Fibroblast of skin of abdomen (primary cell): ENCODE results near the gene ZNF343. TPM values are rescaled to one million over a fixed set of nuclear protein-coding genes. Genes with fewer than 3 reads are reported as not detected.
"Not testable (repeated sequence)": the region's sequence is repeated elsewhere in the genome, so short reads cannot be mapped to it uniquely, and the experiment has no call there.

ENCODE experiments used
- DNase-seq: peaks from one replicate; pipeline ENCODE4 v3.0.0-alpha.2; 2013
- polyA plus RNA-seq, 2 experiments: library from polyadenylated mRNA; unstranded; fragments of 120-200 nt; gene quantifications; one replicate each; pipeline ENCODE4 v1.2.1, GENCODE V29; 2013; ENCODE audit not compliant: insufficient read length in 2 of 2

Gene ZNF343
- polyA plus RNA-seq (2013, experiment 1 of 2; ENCODE audit: insufficient read length): 8.3 TPM
- 9.0 TPM for polyA plus RNA-seq (2013, experiment 2 of 2; ENCODE audit: insufficient read length)

DNA sequence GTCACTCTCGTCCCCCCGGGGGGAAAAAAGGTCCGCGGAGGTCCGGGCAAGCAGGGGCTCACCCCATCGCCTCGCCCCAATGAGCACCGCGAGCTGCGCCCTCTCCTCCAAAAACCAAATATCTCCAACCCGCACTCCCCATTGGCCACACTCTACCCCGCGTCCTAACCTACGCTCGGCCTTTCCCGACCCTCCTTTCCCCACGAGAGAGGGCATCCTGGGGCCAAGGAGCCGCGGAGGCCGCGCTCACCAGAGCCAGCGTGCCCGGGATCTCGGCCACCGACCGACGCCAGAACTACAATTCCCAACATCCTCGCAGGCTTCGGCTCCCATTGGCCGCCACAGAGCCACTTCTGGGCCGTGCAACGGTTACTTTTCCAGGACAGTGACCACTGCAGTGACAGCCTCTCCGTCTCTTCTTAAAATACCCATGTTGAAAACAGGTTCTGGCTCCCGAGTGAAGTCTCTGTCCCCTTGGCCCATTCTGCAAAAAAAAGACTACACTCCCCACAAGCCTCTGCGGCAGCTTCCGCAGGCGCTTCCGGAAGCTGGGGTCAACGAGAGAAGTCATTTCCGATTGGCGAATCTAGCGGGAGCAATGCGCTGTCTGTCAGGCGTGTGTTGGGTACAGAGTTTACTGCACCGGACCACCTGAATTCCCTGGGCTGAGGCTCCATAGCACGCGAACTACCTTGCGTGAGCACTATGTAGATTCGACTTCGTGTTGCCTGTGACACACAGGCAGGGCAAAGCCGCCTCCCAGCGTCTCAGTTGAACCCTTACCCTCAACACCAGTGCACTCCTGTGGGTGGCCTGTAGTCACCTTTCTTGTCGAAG, at the start of gene ZNF343:
Gene ZNF343, minus strand, starts transcription at position 285 of the 837 bp plus-strand sequence. CDS start 15,020 bp downstream, outside the sequence.
- DNase-seq: peak; percentile 77

DNA sequence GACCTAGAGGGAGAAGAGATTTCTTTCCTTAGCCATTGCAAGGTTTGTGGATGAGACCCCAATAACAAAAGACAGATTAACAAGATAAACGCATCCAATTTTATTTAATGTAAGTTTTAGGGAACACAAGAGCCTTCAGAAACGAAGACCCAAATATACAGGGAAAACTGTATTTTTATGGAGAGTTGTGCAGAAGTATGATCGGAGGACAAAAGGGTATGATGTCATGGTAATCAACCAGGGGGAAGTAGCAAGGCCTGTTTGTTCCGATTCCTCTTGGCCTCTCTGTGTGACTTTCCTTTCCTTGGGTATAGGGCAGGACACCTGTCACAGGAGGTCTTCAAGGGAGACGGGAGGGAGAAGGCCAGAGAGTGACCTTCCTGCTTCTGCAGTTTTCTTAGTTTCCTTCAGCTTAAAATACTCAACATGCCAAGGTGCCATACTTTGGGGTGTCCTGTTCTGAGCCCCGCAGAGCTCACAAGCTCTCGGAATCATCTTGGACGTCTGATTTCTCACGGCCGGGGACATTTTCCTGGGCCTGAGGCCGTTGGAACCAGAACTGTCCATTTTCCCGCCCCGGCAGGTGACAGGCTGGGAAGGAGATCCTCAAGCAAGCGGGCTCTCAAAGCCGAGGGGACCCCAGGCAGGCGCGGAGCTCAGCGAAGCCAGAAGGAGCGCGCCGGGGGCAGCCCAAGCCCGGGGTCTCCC, 49.3 kb upstream of the ZNF343 start:
- DNase-seq: no peak

DNA sequence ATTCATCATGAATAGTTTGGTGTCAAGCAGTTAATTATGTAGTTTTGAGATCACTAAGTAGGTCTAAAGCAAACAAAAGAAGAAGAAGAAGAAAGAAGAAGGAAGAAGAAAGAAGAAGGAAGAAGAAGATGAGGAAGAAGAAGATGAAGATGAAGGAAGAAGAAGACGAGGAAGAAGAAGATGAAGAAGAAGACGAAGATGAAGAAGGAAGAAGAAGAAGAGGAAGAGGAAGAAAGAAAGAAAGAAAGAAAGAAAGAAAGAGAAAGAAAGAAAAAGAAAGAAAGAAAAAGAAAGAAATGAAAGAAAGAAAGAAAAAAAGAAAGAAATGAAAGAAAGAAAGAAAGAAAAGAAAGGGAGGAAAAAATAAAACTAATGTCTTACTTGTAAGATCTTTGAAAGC, 36.9 kb upstream of the ZNF343 start:
- no peak for DNase-seq

DNA sequence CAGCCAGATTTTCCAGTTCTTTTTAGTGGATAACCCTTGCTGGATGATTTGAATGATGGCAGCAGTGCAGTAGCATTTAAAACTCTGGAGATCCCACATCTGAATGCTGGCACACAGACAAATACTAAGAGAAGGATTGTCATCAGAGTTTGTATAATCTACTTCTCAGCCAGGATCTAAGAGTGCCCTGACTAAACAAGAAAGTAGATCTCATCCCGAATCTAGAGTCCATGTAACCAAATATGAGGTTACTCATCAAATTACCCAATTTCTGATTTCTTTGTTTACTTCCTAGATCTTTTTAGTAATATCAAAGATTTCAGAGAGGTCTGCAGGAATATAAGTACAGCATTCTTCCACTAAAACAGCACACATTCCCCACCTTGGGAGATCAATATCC, 35.5 kb upstream of the ZNF343 start:
- no peak for DNase-seq

DNA sequence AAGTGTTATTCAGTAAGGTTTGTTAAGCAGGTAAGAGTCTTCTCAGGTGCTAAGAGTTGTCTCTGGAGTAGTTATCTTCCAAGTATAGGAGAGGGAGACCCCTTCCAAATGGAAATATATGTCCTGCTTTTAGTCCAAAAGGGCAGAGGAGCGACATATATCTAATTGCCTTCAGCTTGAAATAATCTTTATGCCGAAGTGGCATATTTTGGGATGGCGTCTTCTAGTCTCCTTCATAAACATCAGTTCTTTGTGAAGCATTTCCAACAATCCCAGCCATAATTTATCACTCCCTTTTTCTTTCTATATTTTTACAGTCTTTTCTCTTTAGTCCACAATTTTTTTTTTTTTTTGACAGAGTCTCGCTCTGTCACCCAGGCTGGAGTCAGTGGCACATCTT, 33.6 kb upstream of the ZNF343 start:
- DNase-seq: no peak

DNA sequence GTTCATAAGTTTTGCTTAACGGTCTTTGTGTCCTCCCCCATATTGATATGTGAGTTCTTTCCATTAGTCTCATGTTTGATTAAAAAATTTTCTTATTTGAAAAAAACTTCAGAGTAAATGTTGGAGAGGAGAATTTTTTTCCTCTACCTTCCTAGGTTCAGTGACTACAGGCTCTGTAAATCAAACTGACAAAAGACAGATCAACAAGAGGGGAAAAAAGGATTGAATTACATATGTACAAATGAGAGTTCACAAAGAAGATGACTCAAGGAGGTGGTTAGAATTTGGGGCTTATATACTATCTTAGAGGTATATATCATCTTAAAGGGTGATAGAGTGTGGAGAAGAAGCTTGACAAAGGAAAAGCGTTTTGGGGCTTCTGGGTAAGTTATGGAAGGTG, 33.2 kb upstream of the ZNF343 start:
- no peak for DNase-seq

DNA sequence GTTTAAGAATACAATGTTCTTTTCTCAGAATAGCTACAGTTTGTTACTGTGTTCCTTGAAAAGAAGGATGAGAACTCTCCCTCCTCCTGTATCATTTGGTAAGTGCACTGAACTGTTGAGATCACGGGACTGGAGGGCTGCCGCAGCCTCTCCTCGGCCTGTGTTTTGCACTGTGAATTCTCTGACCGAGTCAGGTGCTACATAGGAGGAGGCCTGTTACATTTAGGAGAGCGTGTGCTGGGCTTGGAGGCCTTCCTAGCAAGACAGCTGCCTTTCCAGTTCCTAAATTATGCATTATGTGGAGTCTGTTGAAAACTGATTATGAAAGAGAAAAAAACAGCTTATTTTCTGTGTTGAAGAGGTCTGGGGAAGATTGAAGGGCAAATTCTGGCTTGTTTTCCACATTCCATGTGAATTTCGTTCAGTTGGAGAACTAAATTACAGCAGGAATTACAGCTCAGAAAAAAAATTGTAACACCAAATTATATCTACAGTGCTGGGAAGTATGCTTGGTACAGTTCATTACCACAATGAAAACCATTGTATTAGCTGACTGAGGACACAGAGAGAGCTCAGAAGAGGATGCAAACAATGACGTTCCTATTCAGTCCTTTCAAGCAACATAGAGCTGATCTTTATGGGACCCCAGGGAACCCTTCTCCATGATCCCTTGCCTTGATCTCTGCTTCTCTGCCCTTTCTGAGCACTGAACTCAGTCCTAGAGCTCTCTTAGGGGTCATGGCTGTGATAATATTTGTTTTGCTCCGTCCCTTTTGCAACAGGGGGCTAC, 30.4 kb upstream of the ZNF343 start:
- no peak for DNase-seq

DNA sequence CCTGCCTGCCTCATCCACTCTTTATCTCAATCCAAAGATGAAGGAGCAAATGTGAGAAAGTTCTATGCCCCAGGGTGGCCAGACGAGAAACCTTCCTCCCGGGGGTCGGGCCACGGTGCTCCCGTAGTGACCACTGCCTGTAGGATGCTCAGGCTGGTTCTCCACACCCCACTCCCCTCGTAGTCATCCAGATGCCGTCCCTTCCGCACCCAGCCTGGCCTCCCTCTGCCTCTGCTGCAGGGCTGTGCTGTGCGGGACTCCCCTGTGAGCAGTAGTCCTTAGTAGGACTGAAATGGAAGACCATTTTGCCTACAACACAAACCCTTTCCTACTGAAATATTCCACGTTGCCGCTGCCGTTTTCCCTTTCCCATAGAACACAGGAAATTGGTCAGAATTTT, 29.6 kb upstream of the ZNF343 start:
- no peak for DNase-seq

DNA sequence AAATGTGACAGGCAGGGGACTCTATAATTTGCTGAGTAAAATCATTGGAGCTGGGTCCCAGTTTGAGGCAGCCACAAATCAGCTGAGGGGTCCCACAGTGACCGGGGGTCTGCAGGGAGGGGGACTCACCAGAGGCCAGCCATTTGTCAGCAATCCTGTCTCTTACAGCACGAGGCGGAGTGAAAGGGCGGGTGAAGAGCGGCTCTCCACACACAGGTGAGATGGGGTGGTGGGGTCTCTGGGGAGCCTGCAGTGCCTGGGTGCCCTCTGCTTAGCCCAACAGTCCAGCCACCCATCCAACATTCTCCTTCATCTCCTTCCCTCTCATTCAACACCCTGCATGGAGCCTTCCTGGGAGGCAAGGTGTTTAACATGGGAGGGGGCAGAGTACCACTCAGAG, 28.4 kb upstream of the ZNF343 start:
- no peak for DNase-seq

DNA sequence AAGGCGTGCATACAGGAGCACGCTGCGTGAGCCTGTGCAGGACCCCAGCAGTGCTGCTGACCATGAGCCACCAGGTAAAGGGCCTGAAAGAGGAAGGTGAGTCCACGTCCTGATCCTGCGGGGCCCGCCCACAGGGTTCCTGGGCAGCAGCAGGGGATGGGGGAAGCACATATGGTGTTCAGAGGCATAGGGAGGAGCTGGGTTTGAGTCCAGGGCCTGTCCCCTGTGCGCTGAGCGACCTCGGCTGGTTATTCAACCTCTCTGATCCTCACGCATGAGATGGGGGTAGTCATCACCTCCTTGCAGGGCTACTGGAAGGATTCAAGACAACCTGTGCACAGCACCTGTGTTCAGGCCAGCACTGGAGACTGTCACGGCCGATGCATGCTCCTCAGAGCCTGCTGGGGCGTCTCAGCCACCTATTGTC, 27.9 kb upstream of the ZNF343 start, which contains the start of gene TMC2:
Gene TMC2, plus strand, starts transcription at position 14 of the 427 bp plus-strand sequence. Its CDS starts 49 bp downstream, at position 63.
- no peak for DNase-seq

DNA sequence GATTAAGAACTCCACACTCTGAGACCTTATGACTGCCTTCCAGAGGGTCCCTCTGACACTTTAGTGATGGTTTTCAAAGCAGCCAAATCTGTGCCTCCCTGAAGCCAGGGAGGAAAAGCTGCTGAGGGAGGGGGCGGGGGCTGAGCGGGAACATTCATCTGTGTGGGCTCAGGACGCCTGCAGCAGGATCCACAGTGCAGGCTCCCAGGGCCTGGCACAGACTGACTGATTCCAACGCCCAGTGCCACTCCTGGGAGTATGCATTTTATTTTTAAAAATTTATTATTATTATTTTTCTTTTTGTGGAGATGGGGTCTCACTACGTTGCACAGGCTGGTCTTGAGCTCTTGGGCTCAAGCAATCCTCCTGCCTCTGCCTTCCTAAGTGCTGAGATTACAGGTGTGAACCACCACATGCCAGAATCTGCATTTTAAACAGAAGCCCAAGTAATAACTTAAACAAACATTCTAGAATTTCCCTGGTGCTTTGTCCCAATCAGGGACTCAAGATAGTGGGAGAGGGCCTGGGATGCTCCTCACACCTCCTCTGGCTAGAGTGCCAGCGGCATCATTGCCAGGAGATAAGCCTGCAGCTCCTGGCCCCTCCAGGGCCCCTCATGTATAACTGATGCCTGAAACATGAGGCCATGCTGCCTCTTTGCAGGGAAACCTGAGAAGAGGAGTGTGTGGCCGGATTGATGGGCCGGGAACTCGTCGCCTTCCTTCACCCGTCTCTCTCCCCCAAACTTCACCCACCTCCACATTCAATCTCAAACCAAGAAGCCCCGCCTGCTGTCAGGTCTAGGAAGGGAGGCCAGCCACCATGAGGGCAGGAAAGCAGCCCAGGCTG, 27.2 kb upstream of the ZNF343 start:
- DNase-seq: no peak

DNA sequence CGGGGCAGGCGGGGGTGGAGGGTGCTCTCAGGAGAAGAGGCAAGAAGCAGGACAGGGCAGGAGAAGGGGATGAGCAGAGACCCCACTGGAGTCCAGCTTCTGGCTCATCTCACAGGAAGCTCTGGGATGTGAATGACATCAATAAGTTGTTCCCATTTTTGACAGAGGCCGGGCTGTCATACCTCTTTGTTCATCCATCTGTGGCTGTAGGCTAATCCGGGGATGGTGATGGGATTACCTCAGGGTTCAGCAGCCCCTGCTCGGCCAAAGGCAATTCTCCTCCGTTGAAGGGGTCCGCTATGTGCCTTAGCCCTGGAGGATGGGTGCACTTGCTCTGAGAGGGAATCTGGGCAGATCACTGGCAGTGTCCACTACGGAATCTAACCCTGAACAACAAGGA, 24.4 kb upstream of the ZNF343 start:
- no peak for DNase-seq

DNA sequence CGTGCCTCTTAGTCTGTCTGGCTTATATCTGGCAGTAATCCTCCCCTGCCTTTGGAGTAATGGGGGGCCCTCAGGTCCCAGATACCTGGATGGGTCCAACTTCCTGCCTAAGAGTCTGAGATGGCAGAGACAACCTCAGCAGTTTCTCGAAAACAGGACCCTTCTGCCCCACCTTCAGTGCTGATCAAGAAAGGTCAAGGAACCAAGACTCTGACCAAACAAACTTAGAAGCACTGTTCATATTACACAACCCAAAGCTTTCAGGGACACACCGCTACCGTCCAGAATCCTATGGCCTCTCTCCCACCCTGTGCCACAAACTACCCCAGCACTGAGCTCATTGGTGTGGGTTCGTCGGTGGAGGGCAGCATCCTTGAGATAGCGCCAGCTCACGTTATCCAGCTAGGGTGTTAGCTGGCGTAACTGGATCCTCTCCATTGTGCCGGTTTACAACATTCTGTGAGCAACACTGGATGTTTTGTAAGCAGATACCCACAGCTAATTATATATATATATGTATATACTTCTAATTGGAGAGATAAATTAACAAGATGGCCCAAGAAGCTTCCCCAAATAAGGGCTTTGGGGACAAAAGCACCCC, 20.1 kb upstream of the ZNF343 start:
- no peak for DNase-seq

DNA sequence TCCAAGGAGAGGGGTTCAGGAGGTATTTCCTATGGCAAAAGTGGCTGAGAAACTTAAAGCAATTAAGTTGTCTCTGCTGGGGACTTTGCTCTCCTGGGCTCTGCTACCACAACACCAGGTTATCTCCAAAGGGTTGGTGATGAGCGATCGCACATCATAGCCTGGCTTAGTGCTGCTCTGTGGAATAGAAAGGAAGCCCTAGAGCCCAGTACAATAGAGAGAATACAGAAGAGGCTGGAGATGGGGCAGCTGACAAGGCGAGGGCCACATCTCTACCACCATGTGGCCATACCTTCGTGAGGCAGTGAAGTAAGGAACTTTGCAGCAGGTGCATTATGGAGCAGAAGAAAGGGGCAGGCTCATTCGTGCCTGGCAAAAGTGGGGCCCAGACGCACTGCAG, 19.0 kb upstream of the ZNF343 start:
- DNase-seq: no peak

DNA sequence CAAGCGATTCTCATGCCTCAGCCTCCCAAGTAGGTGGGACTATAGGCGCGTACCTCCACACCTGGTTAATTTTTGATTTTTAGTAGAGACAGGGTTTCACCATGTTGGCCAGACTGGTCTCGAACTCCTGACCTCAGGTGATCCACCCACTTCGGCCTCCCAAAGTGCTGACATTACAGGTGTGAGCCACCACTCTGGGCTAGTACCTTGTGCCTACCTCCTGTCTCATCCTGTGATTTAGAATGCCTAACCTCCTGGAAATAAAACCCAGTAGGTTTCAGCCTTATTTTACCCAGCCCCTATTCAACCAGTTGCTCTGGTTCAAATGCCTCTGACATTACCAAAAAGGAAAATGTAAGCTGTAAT, 17.5 kb upstream of the ZNF343 start:
- DNase-seq: not testable (repeated sequence)

DNA sequence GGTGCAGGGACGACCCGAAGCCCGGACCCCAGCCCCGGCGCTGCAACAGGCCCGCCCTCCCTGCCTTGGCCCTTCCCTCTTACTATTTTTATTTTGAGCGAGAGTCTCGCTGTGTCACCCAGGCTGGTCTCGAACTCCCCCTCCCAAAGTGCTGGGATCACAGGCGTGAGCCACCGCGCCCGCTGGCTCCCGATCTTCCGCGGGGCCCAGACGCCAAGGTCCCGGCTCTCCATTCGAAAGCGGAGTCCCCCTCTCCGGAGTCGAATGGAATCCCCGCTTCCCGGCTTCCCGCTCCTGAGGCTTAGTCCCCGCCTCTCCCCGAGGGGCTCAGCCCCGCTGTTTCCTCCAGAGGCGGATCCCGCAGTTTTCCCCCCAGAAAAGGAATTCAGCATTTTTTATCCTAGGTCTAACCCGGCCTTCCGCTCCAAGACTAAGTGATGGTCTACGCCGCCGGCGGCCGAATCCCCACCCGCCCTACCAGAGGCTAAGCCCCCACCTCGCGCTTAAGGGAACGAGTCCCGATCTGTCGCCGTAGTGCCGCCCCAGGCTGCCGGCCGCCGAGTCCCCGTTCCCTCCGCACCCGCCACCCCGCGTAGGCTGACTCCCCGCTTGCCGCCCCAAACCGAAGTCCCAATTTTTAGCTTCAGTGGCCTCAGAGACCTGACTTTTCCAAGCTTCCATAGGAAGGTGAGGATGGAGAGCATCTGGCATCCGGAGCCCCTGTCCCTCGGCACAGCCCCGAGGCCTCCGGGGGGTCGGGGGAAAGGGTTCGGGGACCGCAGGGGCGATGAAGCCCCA, 16.2 kb upstream of the ZNF343 start:
- peak; percentile 79 for DNase-seq

DNA sequence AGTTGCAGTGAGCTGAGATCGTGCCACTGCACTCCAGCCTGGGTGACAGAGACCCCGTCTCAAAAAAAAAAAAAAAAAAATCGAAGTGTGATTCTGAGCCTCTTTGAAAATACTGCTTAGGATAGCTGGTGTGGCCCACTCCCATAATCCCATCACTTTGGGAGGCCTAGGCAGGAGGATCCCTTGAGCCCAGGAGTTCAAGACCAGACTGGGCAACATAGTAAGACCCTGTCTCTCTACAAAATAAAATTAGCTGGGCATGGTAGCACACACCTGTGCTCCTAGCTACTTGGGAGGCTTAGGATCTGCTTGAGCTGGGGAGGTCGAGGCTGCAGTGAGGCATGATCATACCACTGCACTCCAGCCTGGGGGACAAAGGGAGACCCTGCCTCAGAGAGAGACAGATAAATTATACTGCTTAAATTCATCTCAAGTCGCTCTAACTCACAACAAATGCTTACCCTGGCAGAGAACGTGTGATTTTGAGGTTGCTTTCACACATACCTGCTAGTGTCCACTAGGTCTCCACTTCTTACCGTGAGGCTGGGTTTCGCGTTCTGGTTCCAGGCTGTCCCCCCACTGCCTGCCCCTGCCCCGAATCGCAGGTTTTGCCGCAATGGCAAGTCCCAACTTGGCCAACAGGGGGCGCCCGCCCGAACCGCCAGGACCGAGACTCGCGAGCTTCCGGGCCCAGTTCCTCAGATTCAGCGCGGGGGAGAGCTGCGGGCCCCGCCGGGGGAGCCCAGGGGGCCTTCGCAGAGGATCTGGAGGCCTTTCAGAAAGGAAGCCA, 15.4 kb upstream of the ZNF343 start:
- peak; percentile 76 for DNase-seq

DNA sequence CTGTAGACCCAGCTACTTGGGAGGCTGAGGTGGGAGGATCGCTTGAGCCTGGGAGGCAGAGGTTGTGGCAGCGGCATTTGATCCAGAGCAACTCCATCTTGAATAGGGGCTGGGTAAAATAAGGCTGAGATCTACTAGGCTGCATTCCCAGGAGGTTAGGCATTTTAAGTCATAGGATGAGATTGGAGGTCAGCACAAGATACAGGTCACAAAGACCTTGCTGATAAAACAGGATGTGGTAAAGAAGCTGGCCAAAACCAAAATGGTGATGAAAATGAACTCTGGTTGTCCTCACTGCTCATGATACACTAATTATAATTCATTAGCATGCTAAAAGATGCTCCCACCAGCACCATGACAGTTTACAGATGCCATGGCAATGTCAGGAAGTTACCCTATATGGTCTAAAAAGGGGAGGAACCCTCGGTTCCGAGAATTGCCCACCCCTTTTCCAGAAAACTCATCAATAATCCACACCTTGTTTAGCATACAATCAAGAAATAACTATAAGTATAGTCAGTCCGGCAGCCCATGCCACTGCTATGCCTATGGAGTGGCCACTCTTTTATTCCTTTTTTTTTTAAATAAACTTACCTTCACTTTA, 14.2 kb upstream of the ZNF343 start:
- not testable (repeated sequence) for DNase-seq
